ENCODE measurements around the gene NDUFC1. TPM values are rescaled to one million over a fixed set of nuclear protein-coding genes. Genes with fewer than 3 reads are reported as not detected.

The NDUFC1 gene
- total and polyA plus RNA-seq, 2 donors (not counting 1 experiment from before 2014, with no cell fraction given) = 16.9 to 19.1 TPM

DNA sequence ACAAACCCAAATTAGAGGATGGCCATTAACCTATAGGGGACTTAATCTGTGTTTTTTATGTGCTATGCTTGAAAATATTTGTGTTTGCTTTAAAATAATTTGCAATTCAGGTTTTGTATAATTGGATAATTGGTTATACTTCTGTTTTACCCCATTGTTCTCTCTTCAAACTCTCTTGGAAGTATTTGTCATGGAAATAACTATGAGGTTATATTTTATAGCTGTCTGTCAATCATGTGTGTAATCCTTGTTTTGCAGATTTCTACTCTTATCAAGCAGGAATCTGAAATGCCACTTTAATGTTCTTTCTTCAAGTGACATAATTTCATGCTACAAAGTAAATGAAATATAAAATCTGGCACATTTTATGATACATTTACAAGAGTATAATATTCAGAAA is 15.4 kb upstream of the NDUFC1 start:
- Histone ChIP-seq H4K20me1 (ENCODE audit: control insufficient read depth, insufficient read depth, low read length, poor library complexity, severe bottlenecking) (peaks cover 39% of the 10 kb centered on the region), H3K9ac (ENCODE audit: low read length) (no peak overlapping the region), H3K36me3 (replicated peaks in 1 of 2; ENCODE audit: control extremely low read depth in 1 of 2, control insufficient read depth in 1 of 2, extremely low read depth in 1 of 2, insufficient read depth in 2 of 2, low read length in 1 of 2) (no peaks in the 10 kb centered on the region), H3K79me2 (ENCODE audit: control insufficient read depth, insufficient read depth, low read length) (peaks cover 95% of the 10 kb centered on the region), H2AFZ (ENCODE audit: insufficient read depth, low read depth, low read length, poor library complexity, severe bottlenecking) (no peak overlapping the region), H3K27ac (ENCODE audit: low read length in 2 of 2) (no peak overlapping the region), H3K4me2 (replicated peaks; ENCODE audit: low read depth, low read length, poor library complexity, severe bottlenecking) (no peak overlapping the region), H3K4me3 (ENCODE audit: control extremely low read depth in 1 of 5, extremely low read depth in 1 of 5, insufficient read depth in 1 of 5, low read depth in 2 of 5, low read length in 4 of 5) (no peak overlapping the region), H3K27me3 (replicated peaks in 1 of 4; ENCODE audit: control extremely low read depth in 1 of 4, control insufficient read depth in 3 of 4, insufficient read depth in 4 of 4, low read length in 3 of 4) (no peaks in the 10 kb centered on the region), H3K9me3 (ENCODE audit: control extremely low read depth in 1 of 3, control insufficient read depth in 2 of 3, insufficient read depth in 1 of 3, low read length in 2 of 3) (peaks cover 0 to 13% (median 0%) of the 10 kb centered on the region in 3 donors), H3K4me1 (ENCODE audit: control insufficient read depth in 2 of 2, insufficient read depth in 2 of 2, low read length in 2 of 2) (peaks cover 35 to 51% of the 10 kb centered on the region in 2 donors)
- Mint-ChIP-seq H3K4me1 (peaks cover 70% of the 10 kb centered on the region), H3K27ac (no peak overlapping the region), H3K9me3 (ENCODE audit: insufficient read depth) (no peaks in the 10 kb centered on the region), H3K27me3 (no peaks in the 10 kb centered on the region), H3K4me3 (no peak overlapping the region)
- ChIA-PET CTCF (interaction anchor here (0.8 to 1.4 kb wide), 3 partner anchors 12 to 22 kb away, joined by 3 to 4 read pairs (median 3); partner anchors contain the start of gene NAA15), POLR2A (no interaction called here)
- intact Hi-C loops (cut with micrococcal nuclease) = no loop called here
- TF ChIP-seq, protein P1, sequence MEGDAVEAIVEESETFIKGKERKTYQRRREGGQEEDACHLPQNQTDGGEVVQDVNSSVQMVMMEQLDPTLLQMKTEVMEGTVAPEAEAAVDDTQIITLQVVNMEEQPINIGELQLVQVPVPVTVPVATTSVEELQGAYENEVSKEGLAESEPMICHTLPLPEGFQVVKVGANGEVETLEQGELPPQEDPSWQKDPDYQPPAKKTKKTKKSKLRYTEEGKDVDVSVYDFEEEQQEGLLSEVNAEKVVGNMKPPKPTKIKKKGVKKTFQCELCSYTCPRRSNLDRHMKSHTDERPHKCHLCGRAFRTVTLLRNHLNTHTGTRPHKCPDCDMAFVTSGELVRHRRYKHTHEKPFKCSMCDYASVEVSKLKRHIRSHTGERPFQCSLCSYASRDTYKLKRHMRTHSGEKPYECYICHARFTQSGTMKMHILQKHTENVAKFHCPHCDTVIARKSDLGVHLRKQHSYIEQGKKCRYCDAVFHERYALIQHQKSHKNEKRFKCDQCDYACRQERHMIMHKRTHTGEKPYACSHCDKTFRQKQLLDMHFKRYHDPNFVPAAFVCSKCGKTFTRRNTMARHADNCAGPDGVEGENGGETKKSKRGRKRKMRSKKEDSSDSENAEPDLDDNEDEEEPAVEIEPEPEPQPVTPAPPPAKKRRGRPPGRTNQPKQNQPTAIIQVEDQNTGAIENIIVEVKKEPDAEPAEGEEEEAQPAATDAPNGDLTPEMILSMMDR (IDR thresholded peaks at IDR 0.05) = no peak
- TF ChIP-seq EZH2 (IDR thresholded peaks at IDR 0.05; ENCODE audit: borderline replicate concordance, insufficient read depth, low read depth, low read length, poor library complexity, severe bottlenecking) = no peak
- no peak for ATAC-seq (ENCODE audit: low read depth)
- DNase-seq = no peak

DNA sequence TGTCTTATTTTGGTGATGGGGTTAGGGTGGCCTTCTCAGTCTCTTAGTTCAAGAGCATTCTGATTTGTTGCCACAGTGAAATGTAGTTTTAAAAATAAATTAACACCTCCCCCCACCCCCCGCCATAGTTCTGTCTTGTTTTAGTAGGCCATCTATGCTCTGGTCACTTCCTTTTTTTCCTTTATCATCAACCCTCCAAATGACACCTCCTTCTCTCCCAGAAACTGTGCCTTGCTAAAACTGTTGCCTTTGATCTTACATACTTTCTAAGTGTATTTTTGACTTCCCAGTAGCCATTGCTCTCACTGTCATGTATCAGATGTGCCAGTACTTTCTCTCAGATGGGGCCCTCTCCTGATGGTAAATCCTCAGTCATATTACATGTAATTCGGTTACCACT is 14.5 kb upstream of the NDUFC1 start:
- 80% methylated on average over 1 of the region's 2 CpGs for WGBS (ENCODE audit: insufficient coverage)
- no peak overlapping the region for H2AFZ ChIP-seq (ENCODE audit: insufficient read depth, low read depth, low read length, poor library complexity, severe bottlenecking)
- H3K36me3 ChIP-seq (replicated peaks in 1 of 2; ENCODE audit: control extremely low read depth in 1 of 2, control insufficient read depth in 1 of 2, extremely low read depth in 1 of 2, insufficient read depth in 2 of 2, low read length in 1 of 2) = no peaks in the 10 kb centered on the region
- CTCF ChIA-PET = interaction anchor here (0.8 to 1.4 kb wide), 3 partner anchors 13 to 21 kb away, joined by 3 to 4 read pairs (median 3); partner anchors contain the start of gene NAA15
- peak overlapping the region; percentile 40 for H3K9ac ChIP-seq (ENCODE audit: low read length)
- H3K27ac ChIP-seq (ENCODE audit: low read length in 2 of 2) = peak overlapping the region in 1 of 2 donors; percentile 80
- H3K27me3 ChIP-seq (replicated peaks in 1 of 4; ENCODE audit: control extremely low read depth in 1 of 4, control insufficient read depth in 3 of 4, insufficient read depth in 4 of 4, low read length in 3 of 4) = no peaks in the 10 kb centered on the region
- peaks cover 0 to 13% (median 0%) of the 10 kb centered on the region in 3 donors for H3K9me3 ChIP-seq (ENCODE audit: control extremely low read depth in 1 of 3, control insufficient read depth in 2 of 3, insufficient read depth in 1 of 3, low read length in 2 of 3)
- peak overlapping the region; percentile 27 for H3K4me2 ChIP-seq (replicated peaks; ENCODE audit: low read depth, low read length, poor library complexity, severe bottlenecking)
- intact Hi-C loops (cut with micrococcal nuclease) = no loop called here
- H3K27ac Mint-ChIP-seq = peak overlapping the region; percentile 84
- POLR2A ChIA-PET = no interaction called here
- H3K4me3 ChIP-seq (ENCODE audit: control extremely low read depth in 1 of 5, extremely low read depth in 1 of 5, insufficient read depth in 1 of 5, low read depth in 2 of 5, low read length in 4 of 5) = no peak overlapping the region
- H3K27me3 Mint-ChIP-seq = no peaks in the 10 kb centered on the region
- H3K9me3 Mint-ChIP-seq (ENCODE audit: insufficient read depth) = no peaks in the 10 kb centered on the region
- peaks cover 95% of the 10 kb centered on the region for H3K79me2 ChIP-seq (ENCODE audit: control insufficient read depth, insufficient read depth, low read length)
- H3K4me1 Mint-ChIP-seq = peaks cover 70% of the 10 kb centered on the region
- peaks cover 41 to 60% of the 10 kb centered on the region in 2 donors for H3K4me1 ChIP-seq (ENCODE audit: control insufficient read depth in 2 of 2, insufficient read depth in 2 of 2, low read length in 2 of 2)
- no peak for TF ChIP-seq EZH2 (IDR thresholded peaks at IDR 0.05; ENCODE audit: borderline replicate concordance, insufficient read depth, low read depth, low read length, poor library complexity, severe bottlenecking)
- TF ChIP-seq, protein P1 (IDR thresholded peaks at IDR 0.05) = no peak
- DNase-seq = no peak
- H3K4me3 Mint-ChIP-seq = peak overlapping the region; percentile 69
- H4K20me1 ChIP-seq (ENCODE audit: control insufficient read depth, insufficient read depth, low read length, poor library complexity, severe bottlenecking) = peaks cover 30% of the 10 kb centered on the region
- no peak for ATAC-seq (ENCODE audit: low read depth)
